ENCODE data around the gene LMOD1.
"Not testable (repeated sequence)": the region's sequence is repeated elsewhere in the genome, so short reads cannot be mapped to it uniquely, and the experiment has no call there.

The LMOD1 gene

DNA sequence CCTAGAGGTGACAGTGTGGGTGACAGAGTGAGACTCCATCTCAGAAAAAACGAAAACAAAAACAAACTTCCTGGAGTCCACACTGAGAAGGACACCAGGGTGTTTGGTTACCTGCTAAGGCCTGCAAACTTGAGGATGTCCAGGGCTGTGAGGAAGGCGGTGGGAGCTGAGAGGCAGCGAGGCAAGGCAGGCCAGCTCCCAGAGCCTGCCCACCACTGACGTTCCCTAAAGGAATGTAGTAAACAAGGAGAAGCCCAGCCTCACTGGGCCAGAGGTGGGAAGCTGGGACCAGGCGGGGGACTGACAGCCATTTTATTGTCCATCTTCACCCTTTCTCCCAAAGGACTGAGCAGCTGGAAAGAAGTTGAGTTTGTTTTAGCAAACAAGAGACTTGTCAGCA is 33.5 kb downstream of the LMOD1 start:
- no peak for DNase-seq

- no peak for DNase-seq
These were observed 34.3 kb downstream of the LMOD1 start for GRCh38 chr1:201911826-201912571.

- no peak for DNase-seq
These were observed 38.7 kb downstream of the LMOD1 start for GRCh38 chr1:201907621-201908020.

DNA sequence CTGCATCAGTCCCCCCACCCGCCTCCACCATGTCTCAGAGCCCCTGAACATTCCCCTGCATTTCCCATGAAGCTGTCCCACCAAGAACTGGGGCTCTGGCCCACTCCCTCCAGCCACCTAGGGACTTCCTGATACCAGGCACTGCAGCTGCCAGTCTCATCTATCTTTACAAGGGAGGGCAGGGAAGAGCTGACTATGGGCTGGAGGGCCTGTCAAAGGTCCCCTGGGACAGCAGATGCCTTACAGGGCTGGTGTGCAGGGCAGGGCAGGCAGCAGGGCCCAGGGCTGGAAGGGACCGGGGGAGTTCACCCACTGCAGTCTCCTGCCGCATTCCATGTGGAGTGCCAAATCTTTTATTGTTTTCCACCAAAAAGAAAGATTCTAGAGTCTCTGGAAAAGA is 40.0 kb downstream of the LMOD1 start:
- no peak for DNase-seq

- no peak for DNase-seq
These were observed 41.0 kb downstream of the LMOD1 start for GRCh38 chr1:201905234-201905890.

GRCh38 chr1:201904579-201904978 is 41.8 kb downstream of the LMOD1 start:
- no peak for DNase-seq

GRCh38 chr1:201903135-201903534 is 43.2 kb downstream of the LMOD1 start:
- DNase-seq = no peak

DNA sequence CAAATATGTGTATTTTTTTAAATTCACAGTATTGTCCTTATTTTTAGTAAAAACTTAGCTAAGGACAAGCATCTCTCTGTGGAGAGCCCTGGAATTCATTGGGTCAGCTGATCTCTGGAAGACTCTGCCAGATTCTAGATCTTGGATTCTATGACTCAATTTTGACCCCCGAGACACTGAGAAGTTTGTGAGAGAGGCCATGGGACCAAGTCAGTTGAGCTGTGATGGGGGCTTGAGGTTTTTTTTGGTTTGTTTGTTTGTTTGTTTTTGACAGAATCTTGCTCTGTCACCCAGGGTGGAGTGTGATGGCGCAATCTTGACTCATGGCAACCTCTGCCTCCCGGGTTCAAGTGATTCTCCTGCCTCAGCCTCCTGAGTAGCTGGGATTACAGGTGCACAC is 44.1 kb downstream of the LMOD1 start:
- no peak for DNase-seq

- DNase-seq = not testable (repeated sequence)
These were observed 45.3 kb downstream of the LMOD1 start for GRCh38 chr1:201901036-201901435.

DNA sequence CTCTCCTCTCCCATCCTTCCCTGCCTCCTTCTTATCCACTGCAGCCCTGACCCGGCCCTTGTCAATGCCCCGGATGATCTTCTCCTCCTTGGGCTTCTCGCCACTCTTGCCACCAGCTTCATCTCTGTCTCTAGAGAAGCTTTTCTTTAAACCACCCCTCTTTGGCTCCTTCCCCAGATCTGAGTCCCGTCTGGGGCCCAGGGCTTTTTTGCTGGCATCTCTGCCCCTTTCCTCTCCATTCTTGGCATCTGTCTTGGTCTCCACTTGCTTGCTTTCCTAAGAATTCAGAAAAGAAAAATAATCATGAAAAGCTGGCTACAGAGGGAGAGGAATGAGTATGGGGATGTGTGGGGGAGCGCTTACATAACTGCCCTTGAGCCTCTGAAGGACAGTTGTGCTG is 45.9 kb downstream of the LMOD1 start:
- DNase-seq = no peak

DNA sequence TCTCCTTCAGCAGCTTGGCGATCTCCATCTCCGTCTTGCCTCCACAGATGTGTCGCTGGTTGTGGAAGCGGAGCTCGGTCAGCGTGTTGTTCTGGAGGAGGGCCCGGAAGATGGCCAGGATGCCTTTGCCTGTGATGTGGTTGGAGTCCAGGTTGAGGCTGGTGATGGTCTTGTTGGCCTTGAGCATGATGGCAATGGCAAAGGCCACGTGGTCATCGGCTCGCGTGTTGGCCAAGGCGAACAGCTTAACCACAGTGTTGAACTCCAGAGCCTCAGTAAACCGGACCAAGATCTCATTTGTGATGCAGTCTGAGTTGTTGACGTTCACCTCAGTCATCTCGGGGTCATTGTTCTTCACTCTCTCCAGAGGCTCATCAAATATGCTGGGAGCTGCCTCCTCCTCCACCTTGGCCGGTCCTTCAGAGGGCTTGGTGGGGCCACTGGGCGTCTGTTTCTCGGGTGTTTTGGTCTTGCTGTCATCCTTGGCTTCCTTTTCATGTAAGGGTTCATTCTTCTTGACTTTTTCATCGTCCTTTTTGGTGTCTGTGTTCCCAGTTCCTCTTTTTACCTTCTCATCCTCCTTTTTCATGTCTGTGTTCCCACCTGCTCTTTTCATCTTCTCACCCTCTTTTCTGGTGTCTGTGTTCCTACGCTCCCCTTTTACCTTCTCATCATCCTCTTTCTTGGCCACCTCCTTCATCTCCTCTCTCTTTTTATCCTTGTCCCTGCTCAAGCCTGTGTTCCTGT is 46.5 kb downstream of the LMOD1 start:
- no peak for DNase-seq

DNA sequence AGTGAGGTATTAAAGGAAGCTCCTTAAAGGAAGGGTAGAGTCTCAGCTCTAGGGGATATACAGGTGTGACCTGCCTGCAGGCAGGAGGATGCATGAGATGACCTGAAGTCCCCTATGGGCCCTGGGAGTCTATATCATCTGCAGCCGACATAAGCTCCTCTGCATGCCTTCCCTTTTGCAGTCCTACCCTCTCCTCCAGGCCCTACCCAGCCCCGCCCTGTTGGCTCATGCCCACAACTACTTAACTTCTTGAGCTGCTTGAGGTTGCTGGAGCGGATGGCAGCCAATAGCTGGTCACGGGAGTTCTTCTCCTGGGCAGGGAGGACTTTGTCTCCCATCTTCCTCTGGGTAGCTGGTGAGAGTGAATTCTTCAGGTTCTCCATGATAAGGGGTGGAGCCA is 47.4 kb downstream of the LMOD1 start:
- no peak for DNase-seq

GRCh38 chr1:201898240-201898894 is 48.0 kb downstream of the LMOD1 start:
- no peak for DNase-seq

GRCh38 chr1:201896951-201897391 is 49.4 kb downstream of the LMOD1 start:
- no peak for DNase-seq

GRCh38 chr1:201895913-201896807 is 50.2 kb downstream of the LMOD1 start:
- peak; percentile 64 for DNase-seq

- no peak for DNase-seq
These were observed 51.2 kb downstream of the LMOD1 start for GRCh38 chr1:201895120-201895665.

- no peak for DNase-seq
These were observed 51.8 kb downstream of the LMOD1 start for GRCh38 chr1:201894343-201895119.

DNA sequence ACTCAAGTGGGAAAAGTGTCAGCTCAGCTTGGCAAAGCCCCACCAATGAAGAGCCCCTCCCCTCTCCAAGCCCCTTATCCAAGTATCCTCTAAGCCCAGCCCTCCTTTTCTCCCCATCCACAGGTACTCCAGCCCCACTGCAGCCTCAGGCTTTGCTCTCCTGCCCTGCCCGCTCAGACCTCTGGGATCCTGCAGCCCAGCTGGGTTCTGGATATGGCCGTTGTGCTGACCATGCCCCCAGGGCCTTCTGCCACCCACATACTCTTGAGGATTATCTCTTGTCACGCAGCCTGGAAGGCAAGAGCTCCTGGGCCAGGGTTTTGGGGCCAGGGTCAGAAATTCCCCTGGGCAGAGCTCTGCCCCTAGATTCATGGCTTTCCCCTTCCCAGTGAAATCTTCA is 52.9 kb downstream of the LMOD1 start:
- DNase-seq = no peak

GRCh38 chr1:201892211-201892610 is 54.1 kb downstream of the LMOD1 start:
- no peak for DNase-seq

DNA sequence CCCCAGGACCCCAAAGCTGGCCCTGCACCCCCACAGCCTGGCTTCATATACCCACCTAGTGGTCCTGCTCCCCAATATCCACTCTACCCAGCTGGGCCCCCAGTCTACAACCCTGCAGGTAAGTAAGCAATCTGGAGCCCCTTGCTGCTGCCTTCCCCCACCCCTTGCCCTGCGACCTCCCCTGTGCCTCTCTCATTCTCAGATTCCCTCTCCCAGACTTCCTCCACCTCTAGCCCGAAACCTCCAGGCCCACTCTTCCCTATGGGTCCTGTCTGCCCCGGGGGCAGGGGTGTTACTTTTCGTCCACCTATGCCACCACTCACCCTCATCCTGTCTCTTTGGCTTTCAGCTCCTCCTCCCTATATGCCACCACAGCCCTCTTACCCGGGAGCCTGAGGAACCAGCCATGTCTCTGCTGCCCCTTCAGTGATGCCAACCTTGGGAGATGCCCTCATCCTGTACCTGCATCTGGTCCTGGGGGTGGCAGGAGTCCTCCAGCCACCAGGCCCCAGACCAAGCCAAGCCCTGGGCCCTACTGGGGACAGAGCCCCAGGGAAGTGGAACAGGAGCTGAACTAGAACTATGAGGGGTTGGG is 54.8 kb downstream of the LMOD1 start:
- DNase-seq = no peak

All from NCI-H2029 (cell line).